Epithelial cell of alveolus of lung (primary cell): ENCODE data around the gene STX7. TPM values are rescaled to one million over a fixed set of nuclear protein-coding genes. Genes with fewer than 3 reads are reported as not detected.

ENCODE experiments used
- total RNA-seq: library from RNA; depleted of rRNA; stranded (reverse); fragments of >200 nt; gene quantifications from 2 replicates; pipeline ENCODE4 v1.2.1, GENCODE V29; 2015

The STX7 gene
- total RNA-seq = 13.3 and 13.8 TPM in 2 replicates

GRCh38 chr6:132512638-132513632 lies at the start of gene STX7:
Gene STX7 (minus strand): TSS chr6:132513116. CDS start chr6:132503530, 9,586 bp downstream.

GRCh38 chr6:132552372-132552771 lies 39.5 kb upstream of the STX7 start, which contains the start of gene TAAR8:
Gene TAAR8 (plus strand): TSS chr6:132552672. CDS start chr6:132552693, 21 bp downstream.

GRCh38 chr6:132537977-132538376 lies 25.1 kb upstream of the STX7 start, which contains the start of gene TAAR9:
Gene TAAR9 (plus strand): TSS chr6:132538277. CDS start chr6:132538290, 13 bp downstream.

GRCh38 chr6:132400883-132401617 lies 111.9 kb downstream of the STX7 start, which contains the start of gene MOXD1:
Gene MOXD1 (minus strand): TSS chr6:132401475. CDS start chr6:132401426, 49 bp downstream.

Other genes starting within 250 kb of the STX7 start
- gene MOXD1, start 111.6 kb downstream of the STX7 start, total RNA-seq = 16.0 and 20.6 TPM in 2 replicates
- gene TAAR9, start 25.2 kb upstream of the STX7 start, total RNA-seq = not detected in 2 replicates
- gene TAAR8, start 39.6 kb upstream of the STX7 start, total RNA-seq = not detected in 2 replicates
- not detected in 2 replicates for gene TAAR6, start 57.2 kb upstream of the STX7 start, total RNA-seq
- gene TAAR5, start 76.6 kb upstream of the STX7 start, total RNA-seq = not detected in 2 replicates
- gene TAAR2, start 111.2 kb upstream of the STX7 start, total RNA-seq = not detected in 2 replicates
- not detected in 2 replicates for gene TAAR1, start 146.1 kb upstream of the STX7 start, total RNA-seq
- 0.13 TPM in 1 of 2 replicates, not detected in the other for gene VNN1, start 200.9 kb upstream of the STX7 start, total RNA-seq
- 0.39 TPM in 1 of 2 replicates, not detected in the other for gene VNN2, start 244.8 kb upstream of the STX7 start, total RNA-seq